ENCODE measurements around the gene MIA.

Gene MIA

DNA sequence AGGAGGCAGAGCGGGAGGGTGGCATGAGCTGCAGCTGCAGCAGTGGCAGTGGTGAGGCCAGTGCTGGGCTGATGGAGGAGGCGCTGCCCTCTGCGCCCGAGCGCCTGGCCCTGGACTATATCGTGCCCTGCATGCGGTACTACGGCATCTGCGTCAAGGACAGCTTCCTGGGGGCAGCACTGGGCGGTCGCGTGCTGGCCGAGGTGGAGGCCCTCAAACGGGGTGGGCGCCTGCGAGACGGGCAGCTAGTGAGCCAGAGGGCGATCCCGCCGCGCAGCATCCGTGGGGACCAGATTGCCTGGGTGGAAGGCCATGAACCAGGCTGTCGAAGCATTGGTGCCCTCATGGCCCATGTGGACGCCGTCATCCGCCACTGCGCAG is 25.7 kb downstream of the MIA start:
- TF ChIP-seq POLR2A (IDR thresholded peaks at IDR 0.05; ENCODE audit: low read length) = no peak
- no peak for TF ChIP-seq GATA1 (IDR thresholded peaks at IDR 0.05; ENCODE audit: low read depth, low read length)

DNA sequence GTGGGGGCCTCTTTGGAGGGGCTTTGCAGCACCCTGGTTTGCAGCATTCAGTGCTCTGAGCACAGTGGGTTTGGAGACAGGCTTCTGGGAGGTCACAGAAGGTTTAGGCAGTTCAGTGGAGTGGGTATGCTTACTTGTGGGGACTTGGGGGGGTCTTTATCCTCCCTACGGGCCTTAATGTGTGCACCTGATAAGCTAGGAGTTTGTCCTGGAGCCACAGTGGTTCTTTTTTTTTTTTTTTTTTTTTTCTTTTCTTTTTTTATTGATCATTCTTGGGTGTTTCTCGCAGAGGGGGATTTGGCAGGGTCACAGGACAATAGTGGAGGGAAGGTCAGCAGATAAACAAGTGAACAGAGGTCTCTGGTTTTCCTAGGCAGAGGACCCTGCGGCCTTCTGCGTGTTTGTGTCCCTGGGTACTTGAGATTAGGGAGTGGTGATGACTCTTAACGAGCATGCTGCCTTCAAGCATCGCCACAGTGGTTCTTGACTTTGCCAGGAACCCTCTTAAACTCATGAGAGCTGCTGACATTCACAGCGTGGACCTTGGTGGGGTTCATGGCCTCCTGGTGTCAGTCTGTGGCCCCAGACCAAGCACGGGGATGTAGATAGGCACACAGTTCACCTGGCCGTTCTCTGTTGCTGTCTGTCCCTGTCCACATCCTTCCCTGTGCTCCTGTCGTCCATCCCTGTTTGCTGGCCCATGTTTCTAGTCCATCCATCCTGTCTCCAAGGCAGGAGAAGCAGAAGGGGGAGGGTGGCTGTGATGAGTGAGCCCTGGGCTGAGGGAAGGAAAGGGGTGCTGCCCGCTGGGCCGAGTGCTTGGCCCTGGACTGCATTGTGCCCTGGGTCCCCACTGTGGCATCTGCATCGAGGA is 26.3 kb downstream of the MIA start:
- DNase-seq = peak; percentile 42 to 62
- TF ChIP-seq POLR2A (IDR thresholded peaks at IDR 0.05; ENCODE audit: low read length) (no peak), GATA1 (IDR thresholded peaks at IDR 0.05; ENCODE audit: low read depth, low read length) (no peak)

More for the DNA sequence above, 25.7 kb downstream of the MIA start:
- no peak for DNase-seq

DNA sequence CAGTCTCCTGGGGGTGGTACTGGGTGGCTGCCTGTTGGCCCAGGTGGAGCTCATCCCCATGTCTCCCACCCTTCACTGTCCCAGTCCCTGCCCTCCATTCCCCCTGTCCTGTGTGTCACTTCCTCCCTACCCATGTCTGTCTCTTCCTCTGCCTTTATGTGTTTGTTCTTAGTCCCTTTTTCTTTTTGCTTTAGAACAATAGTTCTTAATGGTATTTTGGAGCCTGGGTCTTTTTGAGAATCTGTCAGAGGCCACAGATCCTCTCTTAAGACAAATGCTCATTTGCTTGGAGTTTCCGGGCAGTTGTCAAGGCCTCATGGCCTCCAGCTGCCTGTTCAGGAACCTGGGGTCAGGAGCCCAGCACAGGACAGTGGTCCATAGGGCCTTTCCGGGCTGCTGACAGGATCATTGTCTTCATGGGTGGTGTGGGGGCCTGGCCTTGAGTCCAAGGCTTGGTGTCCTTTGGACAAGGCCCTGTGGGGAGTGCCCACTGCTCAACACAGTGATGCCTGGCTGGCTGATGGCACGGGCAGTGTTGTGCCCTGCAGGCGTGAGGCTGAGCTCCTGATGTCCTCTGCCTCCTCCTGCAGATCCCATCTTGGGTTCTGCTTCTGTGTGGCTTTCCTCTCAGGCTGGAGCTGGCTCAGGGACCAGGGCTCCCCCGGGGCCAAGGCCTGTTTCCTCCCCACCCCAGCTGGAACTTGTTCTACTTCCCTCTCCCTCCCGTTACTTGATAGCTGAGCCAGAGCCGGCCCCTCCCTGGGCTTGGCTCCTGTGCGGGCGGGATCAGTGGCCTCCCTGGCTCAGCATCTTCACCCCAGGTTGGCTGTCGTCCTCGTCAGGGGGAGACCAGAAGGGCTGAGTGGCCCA is 27.2 kb downstream of the MIA start:
- TF ChIP-seq GATA1 (IDR thresholded peaks at IDR 0.05; ENCODE audit: low read depth, low read length) = no peak
- no peak for TF ChIP-seq POLR2A (IDR thresholded peaks at IDR 0.05; ENCODE audit: low read length)

DNA sequence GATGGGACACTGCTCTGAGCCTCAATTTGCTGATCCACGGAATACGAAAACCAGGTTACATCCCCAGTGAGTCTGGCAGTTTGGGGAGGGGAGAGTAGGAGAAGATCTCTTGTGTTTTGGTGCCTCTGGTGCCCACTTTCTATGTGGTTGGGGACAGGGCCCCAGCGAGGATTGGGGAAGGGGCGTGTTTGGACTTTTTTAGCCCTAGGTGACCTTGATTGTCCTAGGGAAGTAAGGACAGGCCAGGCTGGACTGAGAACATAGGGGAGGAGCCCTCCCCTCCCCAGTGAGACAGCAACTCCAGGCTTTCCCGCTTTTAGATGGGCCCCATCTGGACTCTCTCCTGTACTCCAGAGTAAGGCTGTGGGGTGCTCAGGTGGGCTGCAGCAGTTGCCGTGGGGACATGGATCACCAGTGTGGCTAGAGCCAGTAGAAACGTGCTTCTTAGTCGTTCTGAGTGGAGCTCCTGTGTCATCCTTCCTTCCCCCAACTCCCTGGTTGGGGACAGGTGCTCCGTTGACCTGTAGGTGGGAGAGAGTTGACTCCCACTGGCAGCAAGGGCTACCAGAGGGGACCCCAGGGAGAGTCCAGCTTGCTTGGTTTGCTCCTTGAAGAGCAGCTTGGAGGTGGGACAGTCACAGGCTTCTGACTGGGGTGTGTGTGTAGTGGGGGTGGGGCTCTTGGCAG is 28.0 kb downstream of the MIA start:
- DNase-seq = no peak
- TF ChIP-seq GATA1 (IDR thresholded peaks at IDR 0.05; ENCODE audit: low read depth, low read length) (no peak), POLR2A (IDR thresholded peaks at IDR 0.05; ENCODE audit: low read length) (no peak)

More for the DNA sequence above, 27.2 kb downstream of the MIA start:
- peak; percentile 37 to 64 for DNase-seq

DNA sequence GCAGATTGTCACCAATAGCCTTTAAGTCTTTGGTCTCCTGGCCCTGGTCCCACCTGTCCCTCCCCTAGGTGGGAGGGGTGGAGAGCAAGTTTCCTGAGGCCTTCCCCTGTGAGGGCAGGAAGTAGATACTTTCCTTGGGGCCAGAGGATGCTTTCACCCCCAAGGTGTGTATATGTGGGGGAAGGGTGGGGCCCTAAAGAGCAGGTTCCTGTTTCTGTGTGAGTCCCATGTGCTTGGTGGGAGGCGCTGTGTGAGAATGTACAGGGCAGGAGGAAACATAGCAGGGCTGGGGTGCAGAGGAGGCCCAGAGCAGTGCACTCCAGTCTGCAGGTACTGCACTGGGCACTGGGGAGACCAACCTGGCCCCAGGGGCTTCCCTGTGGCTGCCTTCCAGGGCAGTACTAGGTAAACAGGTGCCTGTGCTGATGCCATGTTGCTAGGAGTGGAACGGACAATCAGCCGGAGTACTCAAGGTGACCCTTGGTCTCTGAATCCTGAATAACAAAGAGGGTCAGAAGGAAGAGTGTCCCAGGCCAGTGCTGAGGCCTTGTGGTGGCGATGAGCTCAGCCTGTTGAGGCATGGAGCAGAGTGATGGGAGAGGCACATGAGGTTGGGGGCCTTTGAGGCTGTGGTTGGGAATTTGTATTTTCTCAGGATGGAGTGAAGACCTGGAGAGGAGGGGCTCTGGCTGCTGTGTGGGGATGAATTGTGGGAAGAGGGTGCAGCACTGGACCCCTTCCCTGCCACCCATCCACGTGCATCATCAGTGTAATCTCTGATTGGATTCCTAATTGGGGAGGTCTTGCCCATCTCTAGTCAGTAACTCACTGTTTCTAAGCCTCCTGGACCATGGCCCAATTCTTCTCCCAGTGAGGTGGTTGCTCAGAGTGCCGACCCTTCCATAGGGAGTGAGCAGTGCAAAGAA is 28.8 kb downstream of the MIA start:
- TF ChIP-seq POLR2A (IDR thresholded peaks at IDR 0.05; ENCODE audit: low read length) (no peak), GATA1 (IDR thresholded peaks at IDR 0.05; ENCODE audit: low read depth, low read length) (no peak)
- DNase-seq = peak; percentile 57 to 71

DNA sequence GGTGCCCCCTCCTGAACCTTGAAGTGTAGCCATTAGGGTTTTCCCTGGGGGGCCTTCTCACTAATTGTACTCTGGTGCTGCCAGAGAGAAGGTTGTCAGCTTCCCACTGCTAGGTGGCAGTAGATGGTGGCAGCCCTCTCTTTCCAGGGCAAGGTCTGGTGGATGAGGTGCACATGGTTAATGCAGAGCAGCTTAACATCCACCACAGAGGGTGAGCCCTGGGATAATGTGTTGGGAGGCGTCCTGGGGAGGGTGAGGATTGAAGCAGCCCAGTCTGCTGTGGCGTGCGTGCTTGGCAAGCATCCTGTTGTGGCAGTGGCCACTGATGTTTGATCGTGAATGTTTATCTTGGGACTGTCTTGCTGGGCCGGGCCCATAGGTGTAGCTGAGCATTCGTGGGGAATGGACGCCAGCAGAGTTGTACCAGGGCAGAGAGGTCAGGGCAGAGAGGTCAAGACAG is 29.5 kb downstream of the MIA start:
- no peak for TF ChIP-seq POLR2A (IDR thresholded peaks at IDR 0.05; ENCODE audit: low read length)
- no peak for DNase-seq

DNA sequence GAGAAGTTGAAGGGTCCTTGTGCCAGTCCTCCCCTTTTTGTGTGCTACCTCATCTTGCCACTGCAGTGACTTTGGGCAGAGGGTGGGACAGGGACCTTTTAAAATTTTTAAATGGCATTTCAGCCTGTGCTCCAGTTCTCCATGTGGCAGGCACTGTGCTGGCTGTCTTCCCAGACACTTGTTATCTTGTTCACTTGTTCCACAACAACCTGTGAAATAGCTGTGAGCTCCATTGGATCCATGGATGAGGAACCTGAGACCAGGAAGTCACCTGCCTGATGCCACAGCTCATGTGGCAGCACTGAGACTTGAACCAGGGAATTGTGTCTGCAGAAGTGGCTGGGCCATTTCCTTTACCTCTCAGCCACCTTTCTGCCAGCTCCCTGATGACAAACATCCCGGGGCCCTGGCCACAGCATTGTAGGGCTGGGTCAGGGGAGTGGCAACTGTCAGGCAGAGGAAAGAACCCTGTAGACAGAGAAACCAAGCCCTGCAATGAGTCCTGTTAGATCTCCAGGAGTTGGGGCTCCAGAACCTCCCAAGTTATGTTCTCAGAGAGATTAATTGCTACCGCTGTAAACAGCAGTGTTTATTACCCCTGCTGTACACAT is 30.0 kb downstream of the MIA start:
- DNase-seq = no peak
- TF ChIP-seq POLR2A (IDR thresholded peaks at IDR 0.05; ENCODE audit: low read length) = no peak
- no peak for TF ChIP-seq GATA1 (IDR thresholded peaks at IDR 0.05; ENCODE audit: low read depth, low read length)

DNA sequence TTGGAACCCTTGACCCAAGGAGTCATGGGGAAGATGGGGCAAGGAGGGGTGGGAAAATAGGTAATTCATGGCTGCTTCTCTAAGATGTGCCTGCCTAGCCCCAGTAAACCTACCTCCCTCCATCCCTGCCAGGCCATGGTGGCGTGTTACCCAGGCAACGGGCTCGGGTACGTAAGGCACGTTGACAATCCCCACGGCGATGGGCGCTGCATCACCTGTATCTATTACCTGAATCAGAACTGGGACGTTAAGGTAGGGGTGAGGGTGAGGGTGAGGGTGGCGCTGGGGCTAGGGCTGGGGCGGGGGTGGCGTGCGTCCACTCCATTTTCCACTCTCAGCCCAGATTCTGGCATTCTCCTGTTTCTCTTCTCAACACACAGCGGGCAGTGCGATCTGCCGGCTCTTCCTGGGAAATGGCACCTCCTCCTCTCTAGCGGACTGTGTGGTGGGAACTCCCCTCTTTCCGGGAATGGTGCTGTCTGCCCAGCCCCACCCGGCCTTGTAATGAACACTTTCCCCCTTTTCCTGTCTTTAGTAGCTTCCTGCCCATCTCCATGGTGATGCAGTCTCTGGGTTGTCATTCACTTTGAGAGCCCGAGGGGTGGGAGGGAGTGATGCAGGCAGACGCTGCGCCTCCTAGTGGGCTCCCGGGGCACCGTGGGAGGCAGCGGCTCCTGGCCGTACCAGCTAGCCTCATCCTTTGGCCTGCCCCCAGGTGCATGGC is 31.3 kb downstream of the MIA start:
- peak; percentile 76 to 80 for DNase-seq
- TF ChIP-seq POLR2A (IDR thresholded peaks at IDR 0.05; ENCODE audit: low read length) (no peak), GATA1 (IDR thresholded peaks at IDR 0.05; ENCODE audit: low read depth, low read length) (no peak)

DNA sequence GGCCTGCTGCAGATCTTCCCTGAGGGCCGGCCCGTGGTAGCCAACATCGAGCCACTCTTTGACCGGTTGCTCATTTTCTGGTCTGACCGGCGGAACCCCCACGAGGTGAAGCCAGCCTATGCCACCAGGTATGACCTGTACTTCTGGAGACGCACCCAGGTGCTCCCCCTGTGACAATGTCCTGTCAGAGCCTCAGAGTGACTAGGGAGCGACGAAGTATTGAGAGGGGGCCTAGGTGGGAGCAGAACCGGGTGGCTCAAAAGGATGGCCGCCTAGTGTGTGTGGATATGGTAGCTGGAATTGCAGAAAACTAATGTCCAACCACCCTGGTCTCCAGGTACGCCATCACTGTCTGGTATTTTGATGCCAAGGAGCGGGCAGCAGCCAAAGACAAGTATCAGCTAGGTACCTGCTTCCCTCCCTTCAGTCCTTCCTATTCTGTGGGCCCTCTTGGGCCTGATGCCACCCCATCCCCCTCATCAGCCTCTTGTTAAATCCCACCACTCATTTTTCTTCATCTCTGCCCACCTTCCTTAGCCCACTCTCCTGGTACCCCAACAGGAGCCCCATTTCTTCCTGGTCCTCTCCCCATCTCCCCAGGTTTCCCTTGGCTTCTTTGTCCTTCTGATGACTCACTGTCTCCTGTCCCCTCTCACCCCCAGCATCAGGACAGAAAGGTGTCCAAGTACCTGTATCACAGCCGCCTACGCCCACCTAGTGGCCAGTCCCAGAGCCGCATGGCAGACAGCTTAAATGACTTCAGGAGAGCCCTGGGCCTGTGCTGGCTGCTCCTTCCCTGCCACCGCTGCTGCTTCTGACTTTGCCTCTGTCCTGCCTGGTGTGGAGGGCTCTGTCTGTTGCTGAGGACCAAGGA is 32.1 kb downstream of the MIA start:
- TF ChIP-seq POLR2A (IDR thresholded peaks at IDR 0.05; ENCODE audit: low read length) = no peak
- TF ChIP-seq GATA1 (IDR thresholded peaks at IDR 0.05; ENCODE audit: low read depth, low read length) = no peak
- no peak for DNase-seq

DNA sequence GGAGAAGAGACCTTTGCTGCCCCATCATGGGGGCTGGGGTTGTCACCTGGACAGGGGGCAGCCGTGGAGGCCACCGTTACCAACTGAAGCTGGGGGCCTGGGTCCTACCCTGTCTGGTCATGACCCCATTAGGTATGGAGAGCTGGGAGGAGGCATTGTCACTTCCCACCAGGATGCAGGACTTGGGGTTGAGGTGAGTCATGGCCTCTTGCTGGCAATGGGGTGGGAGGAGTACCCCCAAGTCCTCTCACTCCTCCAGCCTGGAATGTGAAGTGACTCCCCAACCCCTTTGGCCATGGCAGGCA is 32.7 kb downstream of the MIA start:
- TF ChIP-seq POLR2A (IDR thresholded peaks at IDR 0.05; ENCODE audit: low read length) = peak; percentile 8
- no peak for TF ChIP-seq GATA1 (IDR thresholded peaks at IDR 0.05; ENCODE audit: low read depth, low read length)
- no peak for DNase-seq

DNA sequence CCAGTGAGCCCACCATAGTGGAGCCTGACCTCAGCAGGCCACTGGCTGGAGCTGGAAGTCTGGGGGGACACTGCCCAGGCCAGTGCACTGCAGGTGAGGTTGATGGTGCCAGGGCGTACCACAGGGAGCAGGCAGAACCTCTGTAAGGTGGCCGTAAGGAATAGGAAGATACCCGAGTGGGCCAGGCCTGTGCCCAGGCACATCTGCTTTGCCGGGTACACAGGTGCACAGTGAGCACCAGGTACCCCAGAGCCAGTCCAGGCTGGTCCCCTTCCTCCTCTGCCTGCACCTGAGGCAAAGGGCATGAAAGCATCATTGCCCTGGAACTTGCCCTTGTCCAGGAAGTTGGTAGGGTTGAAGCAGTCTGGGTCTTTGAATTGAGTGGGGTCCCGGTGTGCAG is 33.2 kb downstream of the MIA start:
- no peak for DNase-seq
- TF ChIP-seq POLR2A (IDR thresholded peaks at IDR 0.05; ENCODE audit: low read length) (no peak), GATA1 (IDR thresholded peaks at IDR 0.05; ENCODE audit: low read depth, low read length) (no peak)

Measured in erythroblast (primary cell).